CD4-positive, alpha-beta T cell treated with Interleukin-4 for 1 hour (primary cell): Measurements from ENCODE around the gene HELZ.
"Not testable (repeated sequence)": the region's sequence is repeated elsewhere in the genome, so short reads cannot be mapped to it uniquely, and the experiment has no call there.

ENCODE experiments used
- DNase-seq, 2 donors: peaks; one replicate each; pipeline ENCODE4 v3.0.0-alpha.2; 2020 to 2022

HELZ gene

GRCh38 chr17:67107811-67108775 lies 136.9 kb downstream of the HELZ start:
- DNase-seq = no peak

- DNase-seq = no peak
Observed at GRCh38 chr17:67107171-67107570, 137.8 kb downstream of the HELZ start.

DNA sequence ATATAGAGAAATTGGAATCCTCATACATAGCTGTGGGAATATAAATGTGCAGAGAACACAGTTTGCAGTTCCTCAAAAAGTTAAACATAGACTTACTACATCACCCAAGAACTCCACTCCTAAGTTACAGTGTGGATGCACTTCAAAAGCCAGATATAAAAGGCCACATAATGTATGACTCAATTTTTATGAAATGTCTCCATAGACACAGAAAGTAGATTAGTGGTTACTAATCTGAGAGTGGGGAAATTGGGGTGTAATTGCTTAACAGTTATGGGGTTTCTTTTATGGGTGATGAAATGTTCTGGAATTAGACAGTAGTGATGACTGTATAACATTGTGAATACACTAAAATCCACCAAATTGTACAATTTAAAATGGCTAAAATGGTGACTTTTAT lies 139.8 kb downstream of the HELZ start:
- DNase-seq = no peak

DNA sequence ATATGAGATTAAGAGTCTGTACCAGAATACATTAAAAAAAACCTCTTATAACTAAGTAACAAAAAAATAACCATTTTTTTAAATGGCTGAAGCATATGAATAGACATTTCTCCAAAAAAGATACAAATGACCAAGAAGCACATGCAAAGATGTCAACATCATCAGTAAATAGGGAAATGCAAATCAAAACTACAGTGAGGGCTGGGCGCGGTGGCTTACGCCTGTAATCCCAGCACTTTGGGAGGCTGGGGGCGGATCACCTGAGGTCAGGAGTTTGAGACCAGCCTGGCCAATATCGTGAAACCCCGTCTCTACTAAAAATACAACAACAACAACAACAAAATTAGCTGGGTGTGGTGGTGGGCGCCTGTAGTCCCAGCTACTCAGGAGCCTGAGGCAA lies 140.4 kb downstream of the HELZ start:
- not testable (repeated sequence) for DNase-seq

GRCh38 chr17:67098006-67098405 lies 147.0 kb downstream of the HELZ start:
- no peak for DNase-seq

DNA sequence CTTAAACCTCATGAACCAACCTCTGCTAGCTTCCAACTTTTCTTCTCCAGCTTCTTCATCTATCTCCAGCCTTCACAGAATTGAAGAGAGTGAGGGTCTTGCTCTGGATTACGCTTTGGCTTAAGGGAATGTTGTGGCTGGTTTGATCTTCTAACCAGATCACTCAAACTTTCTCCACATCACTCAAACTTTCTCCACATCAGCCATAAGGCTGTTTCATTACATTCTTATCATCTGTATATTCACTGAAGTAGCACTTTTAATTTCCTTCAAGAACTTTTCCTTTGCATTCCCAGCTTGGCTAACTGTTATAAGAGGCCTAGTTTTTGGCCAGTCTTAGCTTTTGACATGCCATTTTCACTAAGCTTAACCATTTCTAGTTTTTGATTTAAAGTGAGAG lies 148.4 kb downstream of the HELZ start:
- DNase-seq = no peak

DNA sequence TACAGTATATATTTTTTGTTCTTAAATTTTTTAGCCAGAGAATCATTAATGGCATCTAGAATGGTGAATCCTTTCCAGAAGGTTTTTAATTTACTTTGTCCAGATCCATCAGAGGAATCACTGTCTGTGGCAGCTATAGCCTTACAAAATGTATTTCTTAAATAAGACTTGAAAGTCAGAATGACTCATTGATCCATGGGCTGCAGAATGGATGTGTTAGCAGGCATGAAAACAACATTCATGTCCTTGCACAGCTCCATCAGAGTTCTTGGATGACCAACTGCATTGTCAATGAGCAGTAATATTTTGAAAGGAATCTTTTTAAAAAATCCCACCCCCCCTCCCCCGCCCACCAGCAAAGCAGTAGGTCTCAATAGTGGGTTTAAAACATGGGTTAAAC lies 149.2 kb downstream of the HELZ start:
- no peak for DNase-seq

- DNase-seq = not testable (repeated sequence)
Observed at GRCh38 chr17:67095291-67095690, 149.7 kb downstream of the HELZ start.

DNA sequence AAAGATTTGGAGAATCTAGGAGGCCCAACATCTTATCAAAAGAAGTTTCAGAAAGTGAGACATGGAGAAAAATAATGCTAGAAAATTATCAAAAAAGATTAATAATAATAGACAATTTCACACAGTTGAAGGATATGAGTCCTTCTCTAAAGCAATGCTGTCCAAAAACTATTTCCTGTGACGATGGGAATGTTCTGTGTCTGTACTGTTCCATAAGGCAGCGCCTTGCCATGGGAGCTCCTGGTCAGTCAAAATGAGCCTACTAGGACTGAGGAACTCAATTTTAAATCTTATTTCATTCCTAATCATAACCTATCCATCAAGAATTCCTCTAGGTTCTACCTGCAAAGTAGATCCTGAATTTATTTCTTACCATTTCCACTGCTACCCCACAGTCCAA lies 151.6 kb downstream of the HELZ start:
- DNase-seq = no peak

GRCh38 chr17:67092710-67093109 lies 152.3 kb downstream of the HELZ start:
- not testable (repeated sequence) for DNase-seq

- no peak for DNase-seq
Observed at GRCh38 chr17:67092291-67092690, 152.7 kb downstream of the HELZ start.

DNA sequence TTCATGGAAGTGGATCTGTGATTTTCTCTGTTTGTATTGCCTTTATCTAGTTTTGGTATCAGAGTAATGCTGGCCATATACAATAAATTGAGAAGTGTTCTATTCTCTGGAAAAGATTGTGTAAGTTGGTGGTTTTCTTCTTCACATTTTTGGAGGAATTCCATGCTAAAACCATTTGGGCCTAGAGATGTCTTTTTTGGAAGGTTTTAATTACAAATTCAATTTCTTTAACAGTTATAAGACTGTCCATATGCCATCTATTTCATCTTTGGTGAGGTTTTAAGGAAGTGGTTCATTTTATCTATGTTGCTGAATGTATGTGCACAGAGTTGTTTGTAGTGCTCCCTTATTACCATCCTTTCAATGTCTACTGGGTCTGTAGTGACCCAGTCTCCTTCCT lies 154.7 kb downstream of the HELZ start:
- DNase-seq = no peak

GRCh38 chr17:67088639-67089038 lies 156.4 kb downstream of the HELZ start:
- no peak for DNase-seq

DNA sequence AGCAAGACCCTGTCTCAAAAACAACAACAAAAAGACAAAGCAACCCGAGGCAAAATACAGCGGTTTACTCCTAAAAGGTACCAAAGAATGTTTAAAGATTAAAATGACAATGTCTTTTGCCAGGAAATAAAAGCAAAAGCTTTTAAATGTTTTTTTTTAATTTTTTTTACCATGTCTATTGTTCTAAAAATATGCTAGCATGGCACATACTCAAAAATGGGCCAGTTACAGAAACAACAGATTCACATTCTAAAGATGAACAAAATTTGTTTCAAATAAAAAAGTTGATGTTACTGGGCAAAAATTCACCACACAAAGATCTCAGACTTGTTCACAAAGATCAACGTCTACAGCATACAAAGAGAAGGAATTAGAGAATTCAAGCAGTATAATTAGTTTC lies 159.6 kb downstream of the HELZ start:
- no peak for DNase-seq

- DNase-seq = peak in 1 of 2 donors; percentile 64
Observed at GRCh38 chr17:67082107-67082506, 162.9 kb downstream of the HELZ start.

- DNase-seq = no peak
Observed at GRCh38 chr17:67080804-67081203, 164.2 kb downstream of the HELZ start.

- DNase-seq = no peak
Observed at GRCh38 chr17:67079491-67079890, 165.5 kb downstream of the HELZ start.

- DNase-seq = no peak
Observed at GRCh38 chr17:67078292-67078691, 166.7 kb downstream of the HELZ start.

DNA sequence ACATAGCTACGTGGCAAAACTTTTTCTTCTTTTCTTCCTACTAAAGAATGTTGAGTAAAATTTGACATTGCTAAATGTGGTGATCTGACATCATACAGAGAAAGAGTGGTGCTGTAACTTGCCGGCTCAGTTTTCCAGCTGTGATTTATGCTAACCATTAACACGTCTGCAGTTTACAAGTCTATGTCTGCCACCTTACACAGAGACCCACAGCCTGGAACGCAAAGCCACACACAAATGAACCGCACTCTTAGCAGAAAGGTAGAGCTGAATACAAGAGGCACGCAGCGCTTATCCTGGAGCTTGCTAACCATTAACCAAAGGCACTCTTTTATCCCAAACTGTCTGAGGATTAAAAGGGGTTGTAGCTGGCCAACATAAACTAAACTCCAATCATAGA lies 168.7 kb downstream of the HELZ start:
- DNase-seq = no peak

DNA sequence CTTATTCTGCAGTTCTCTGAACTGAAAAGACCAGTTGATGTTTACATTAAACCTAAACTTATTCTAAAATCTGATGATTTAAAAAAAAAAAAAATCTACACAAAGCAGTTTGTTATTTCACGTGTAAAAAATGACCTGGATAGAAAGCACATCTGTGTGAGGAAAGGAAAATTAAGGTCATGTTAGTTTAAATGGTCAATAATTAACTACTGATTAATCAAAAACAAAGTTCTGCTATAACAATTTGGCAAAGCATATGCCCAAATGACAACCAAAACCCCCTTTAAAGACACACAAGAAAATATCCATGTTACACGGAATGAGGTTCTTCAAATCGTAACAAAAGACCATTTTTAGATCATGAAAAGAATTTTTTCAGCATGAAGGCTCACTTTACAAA lies 170.2 kb downstream of the HELZ start:
- DNase-seq = no peak

GRCh38 chr17:67072885-67073284 lies 172.1 kb downstream of the HELZ start:
- no peak for DNase-seq

DNA sequence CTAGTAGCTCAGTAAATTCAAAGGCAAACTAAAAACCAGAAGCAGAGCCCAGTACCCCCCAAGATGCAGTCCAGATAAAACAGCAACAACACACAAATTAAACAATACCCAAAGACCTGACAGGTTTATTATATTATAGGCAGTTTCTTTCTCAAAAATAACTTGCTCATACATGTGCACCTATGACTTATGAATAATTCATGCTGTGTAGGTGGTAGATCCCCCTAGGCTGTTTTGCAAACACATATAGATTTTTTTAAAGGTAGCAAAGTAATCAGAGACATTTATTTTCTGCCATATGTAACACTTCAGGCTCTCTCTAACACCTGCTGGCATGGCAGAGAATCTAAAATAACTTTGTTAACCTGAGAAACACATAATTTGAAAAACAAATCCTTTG lies 173.4 kb downstream of the HELZ start:
- DNase-seq = no peak

DNA sequence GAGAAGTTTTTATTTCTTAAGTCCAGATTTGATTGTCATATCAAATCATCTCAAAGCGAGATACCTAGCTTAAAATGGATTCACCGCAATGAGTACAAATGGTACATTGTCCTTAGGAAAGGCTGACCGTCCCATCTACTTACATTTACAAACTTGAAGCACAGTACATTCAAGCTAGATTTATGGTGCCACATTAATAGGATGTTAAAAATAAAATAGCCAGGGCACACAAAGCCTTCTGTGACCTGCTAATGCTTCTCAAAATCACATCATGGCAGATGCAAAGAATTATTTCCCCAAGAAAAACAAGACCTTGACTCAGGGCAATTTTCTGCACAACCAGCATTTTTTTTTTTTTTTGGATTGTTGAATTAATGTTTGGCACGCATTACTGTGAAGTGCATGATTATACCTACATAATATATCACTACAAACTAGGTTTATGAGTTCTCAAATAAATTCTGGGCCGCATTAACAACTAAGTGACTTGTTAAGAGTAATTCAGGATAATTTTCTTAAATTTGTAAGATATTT lies 175.3 kb downstream of the HELZ start:
- DNase-seq = no peak

GRCh38 chr17:67068999-67069398 lies 176.0 kb downstream of the HELZ start:
- DNase-seq = no peak
